ENCODE data around the gene SLC7A7. TPM values are rescaled to one million over a fixed set of nuclear protein-coding genes. Genes with fewer than 3 reads are reported as not detected.

The SLC7A7 gene
- 0.43 and 3.1 TPM in 2 replicates for total RNA-seq

GRCh38 chr14:22814941-22815713 is at the start of gene SLC7A7:
Gene SLC7A7 (minus strand): TSS chr14:22815435. CDS start chr14:22813398, 2,037 bp downstream.

GRCh38 chr14:22836301-22837113 is 21.3 kb upstream of the SLC7A7 start, which contains the start of gene MMP14:
Gene MMP14 (plus strand): TSS chr14:22836585. CDS start chr14:22836818, 233 bp downstream.

GRCh38 chr14:22829661-22830442 is 14.6 kb upstream of the SLC7A7 start, which contains the start of gene MRPL52:
Gene MRPL52 (plus strand): TSS chr14:22829887. CDS start chr14:22829913, 26 bp downstream.

GRCh38 chr14:22766457-22767322 is 48.5 kb downstream of the SLC7A7 start, which contains the start of gene OXA1L:
Gene OXA1L (plus strand): TSS chr14:22766688. CDS start chr14:22766702, 14 bp downstream.

Other genes starting within 250 kb of the SLC7A7 start
- 200 and 228 TPM in 2 replicates for gene DAD1, start 226.2 kb downstream of the SLC7A7 start, total RNA-seq
- 8.4 and 16.4 TPM in 2 replicates for gene ABHD4, start 217.1 kb downstream of the SLC7A7 start, total RNA-seq
- gene OR6J1, start 171.1 kb downstream of the SLC7A7 start, total RNA-seq: not detected in 2 replicates
- gene OXA1L, start 48.7 kb downstream of the SLC7A7 start, total RNA-seq: 39.8 and 56.9 TPM in 2 replicates
- 28.9 and 30.1 TPM in 2 replicates for gene MRPL52, start 14.5 kb upstream of the SLC7A7 start, total RNA-seq
- 151 and 263 TPM in 2 replicates for gene MMP14, start 21.1 kb upstream of the SLC7A7 start, total RNA-seq
- 52.9 and 61.2 TPM in 2 replicates for gene LRP10, start 56.3 kb upstream of the SLC7A7 start, total RNA-seq
- gene REM2, start 67.8 kb upstream of the SLC7A7 start, total RNA-seq: 0.43 TPM in 1 of 2 replicates, not detected in the other
- 48.9 and 70.8 TPM in 2 replicates for gene RBM23, start 103.7 kb upstream of the SLC7A7 start, total RNA-seq
- gene PRMT5, start 113.9 kb upstream of the SLC7A7 start, total RNA-seq: 80.4 and 83.9 TPM in 2 replicates
- gene HAUS4, start 141.7 kb upstream of the SLC7A7 start, total RNA-seq: 51.6 and 150 TPM in 2 replicates
- gene AJUBA, start 167.1 kb upstream of the SLC7A7 start, total RNA-seq: 250 and 322 TPM in 2 replicates
- gene C14orf93, start 194.7 kb upstream of the SLC7A7 start, total RNA-seq: 13.0 and 20.5 TPM in 2 replicates
- gene PSMB5, start 219.5 kb upstream of the SLC7A7 start, total RNA-seq: 186 and 259 TPM in 2 replicates
- gene PSMB11, start 226.8 kb upstream of the SLC7A7 start, total RNA-seq: not detected in 2 replicates
- gene CDH24, start 242.1 kb upstream of the SLC7A7 start, total RNA-seq: 3.4 and 4.3 TPM in 2 replicates

All from tracheal epithelial cell (primary cell).